ENCODE results near the gene OGA.

Gene OGA

DNA sequence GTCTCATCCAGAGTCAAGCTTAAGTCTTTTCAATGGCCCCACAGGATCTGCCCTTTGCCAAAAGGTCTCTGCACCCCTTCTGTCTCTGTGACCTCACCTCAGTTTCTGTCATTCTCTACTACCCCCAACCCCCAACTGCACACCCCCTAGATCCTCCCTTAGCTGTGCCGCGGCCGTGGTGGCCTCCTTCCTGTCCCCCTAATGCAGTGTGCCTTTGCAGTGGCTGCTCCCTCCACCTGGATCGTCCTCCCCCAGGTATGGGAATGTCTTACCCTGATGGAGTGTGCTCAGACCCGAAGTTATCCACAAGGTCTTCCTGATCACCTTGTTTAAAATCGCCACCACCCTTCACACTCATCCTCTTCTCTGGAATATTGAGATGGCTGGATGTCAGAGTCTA lies 51.9 kb downstream of the OGA start:
- no peak overlapping the region for H3K27ac ChIP-seq (ENCODE audit: low read depth, low read length)
- no peaks in the 10 kb centered on the region for H3K36me3 ChIP-seq (ENCODE audit: insufficient read depth, low read length)
- no peaks in the 10 kb centered on the region for H3K79me2 ChIP-seq (ENCODE audit: control insufficient read depth, insufficient read depth, low read length, unreplicated experiment)
- H3K4me1 ChIP-seq (ENCODE audit: control insufficient read depth, insufficient read depth, low read length, unreplicated experiment): no peaks in the 10 kb centered on the region
- H3K27me3 ChIP-seq (ENCODE audit: insufficient read depth, low read length): peaks cover 39% of the 10 kb centered on the region
- no peak overlapping the region for H2AFZ ChIP-seq (ENCODE audit: low read length, unreplicated experiment)
- no peak overlapping the region for H3K4me3 ChIP-seq (ENCODE audit: low read depth, low read length)

DNA sequence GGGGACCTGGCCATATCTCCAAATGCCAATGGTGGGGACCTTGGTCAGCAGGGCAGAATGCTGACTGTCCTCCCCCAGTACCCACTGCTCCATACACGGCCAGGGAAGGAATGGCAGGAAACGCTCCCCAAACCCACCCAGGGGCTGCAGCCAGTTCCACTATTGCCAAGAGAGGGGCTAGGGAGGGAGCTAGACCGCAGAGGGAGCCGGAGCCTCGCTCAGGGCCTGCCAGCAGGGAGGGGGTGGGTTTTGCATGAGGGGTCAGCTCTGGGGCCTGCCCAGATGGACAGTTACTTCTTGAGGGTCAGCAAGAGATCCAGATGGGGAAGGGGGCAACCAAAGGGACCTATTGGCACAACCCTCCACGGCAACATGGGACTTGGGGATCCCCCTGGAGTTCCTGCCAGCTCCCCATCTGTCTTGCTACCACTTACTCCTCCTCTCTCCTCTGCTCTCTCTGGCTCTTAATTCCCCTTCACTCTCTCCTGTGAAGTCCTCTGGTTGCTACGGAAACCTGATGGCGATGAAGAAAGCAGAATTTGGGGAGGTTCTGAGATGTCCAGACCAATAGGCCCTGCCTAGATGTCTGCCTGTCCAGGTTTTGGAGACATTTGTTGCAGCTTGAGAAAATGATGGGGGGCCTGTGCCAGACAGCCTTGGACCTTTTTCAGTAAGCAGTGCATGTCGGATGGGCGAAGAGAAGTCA lies 55.0 kb downstream of the OGA start:
- no peaks in the 10 kb centered on the region for H3K4me1 ChIP-seq (ENCODE audit: control insufficient read depth, insufficient read depth, low read length, unreplicated experiment)
- H3K27me3 ChIP-seq (ENCODE audit: insufficient read depth, low read length): peaks cover 48% of the 10 kb centered on the region
- H3K27ac ChIP-seq (ENCODE audit: low read depth, low read length): no peak overlapping the region
- H3K36me3 ChIP-seq (ENCODE audit: insufficient read depth, low read length): no peaks in the 10 kb centered on the region
- H2AFZ ChIP-seq (ENCODE audit: low read length, unreplicated experiment): no peak overlapping the region
- H3K79me2 ChIP-seq (ENCODE audit: control insufficient read depth, insufficient read depth, low read length, unreplicated experiment): no peaks in the 10 kb centered on the region
- no peak overlapping the region for H3K4me3 ChIP-seq (ENCODE audit: low read depth, low read length)

DNA sequence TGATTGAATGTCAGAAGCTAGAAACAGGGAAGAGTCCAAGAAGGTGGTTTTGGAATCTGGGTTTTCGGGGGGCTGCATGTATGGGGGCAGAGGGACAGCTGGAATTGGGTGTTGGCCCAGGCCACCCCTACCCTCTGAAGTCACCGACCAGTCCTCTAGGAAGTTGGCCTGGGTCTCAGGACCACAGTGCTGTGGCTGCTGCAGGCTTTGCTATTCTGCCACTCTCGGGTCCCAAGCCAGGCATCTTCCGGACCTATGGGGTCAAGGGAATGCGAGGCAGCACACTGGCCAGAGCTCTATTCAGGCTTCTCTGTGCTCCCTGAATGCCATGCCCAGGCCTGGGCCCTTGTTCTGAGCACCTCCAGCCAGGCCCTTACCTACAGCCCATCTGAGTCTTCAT lies 55.5 kb downstream of the OGA start:
- H3K79me2 ChIP-seq (ENCODE audit: control insufficient read depth, insufficient read depth, low read length, unreplicated experiment): no peaks in the 10 kb centered on the region

GRCh38 chr10:101761226-101761625 lies 57.0 kb downstream of the OGA start:
- Histone ChIP-seq H3K27me3 (ENCODE audit: insufficient read depth, low read length) (peaks cover 32% of the 10 kb centered on the region), H3K4me1 (ENCODE audit: control insufficient read depth, insufficient read depth, low read length, unreplicated experiment) (no peaks in the 10 kb centered on the region), H3K36me3 (ENCODE audit: insufficient read depth, low read length) (no peaks in the 10 kb centered on the region), H2AFZ (ENCODE audit: low read length, unreplicated experiment) (no peak overlapping the region), H3K4me3 (ENCODE audit: low read depth, low read length) (no peak overlapping the region), H3K27ac (ENCODE audit: low read depth, low read length) (no peak overlapping the region), H3K79me2 (ENCODE audit: control insufficient read depth, insufficient read depth, low read length, unreplicated experiment) (no peaks in the 10 kb centered on the region)

More for the DNA sequence above, 55.5 kb downstream of the OGA start:
- H3K27ac ChIP-seq (ENCODE audit: low read depth, low read length): no peak overlapping the region
- H2AFZ ChIP-seq (ENCODE audit: low read length, unreplicated experiment): no peak overlapping the region
- H3K27me3 ChIP-seq (ENCODE audit: insufficient read depth, low read length): peaks cover 44% of the 10 kb centered on the region
- H3K4me1 ChIP-seq (ENCODE audit: control insufficient read depth, insufficient read depth, low read length, unreplicated experiment): no peaks in the 10 kb centered on the region
- no peaks in the 10 kb centered on the region for H3K36me3 ChIP-seq (ENCODE audit: insufficient read depth, low read length)
- no peak overlapping the region for H3K4me3 ChIP-seq (ENCODE audit: low read depth, low read length)

GRCh38 chr10:101760510-101760909 lies 57.7 kb downstream of the OGA start:
- Histone ChIP-seq H3K4me1 (ENCODE audit: control insufficient read depth, insufficient read depth, low read length, unreplicated experiment) (no peaks in the 10 kb centered on the region), H3K79me2 (ENCODE audit: control insufficient read depth, insufficient read depth, low read length, unreplicated experiment) (no peaks in the 10 kb centered on the region), H2AFZ (ENCODE audit: low read length, unreplicated experiment) (no peak overlapping the region), H3K27ac (ENCODE audit: low read depth, low read length) (no peak overlapping the region), H3K36me3 (ENCODE audit: insufficient read depth, low read length) (no peaks in the 10 kb centered on the region), H3K27me3 (ENCODE audit: insufficient read depth, low read length) (peaks cover 25% of the 10 kb centered on the region), H3K4me3 (ENCODE audit: low read depth, low read length) (no peak overlapping the region)

DNA sequence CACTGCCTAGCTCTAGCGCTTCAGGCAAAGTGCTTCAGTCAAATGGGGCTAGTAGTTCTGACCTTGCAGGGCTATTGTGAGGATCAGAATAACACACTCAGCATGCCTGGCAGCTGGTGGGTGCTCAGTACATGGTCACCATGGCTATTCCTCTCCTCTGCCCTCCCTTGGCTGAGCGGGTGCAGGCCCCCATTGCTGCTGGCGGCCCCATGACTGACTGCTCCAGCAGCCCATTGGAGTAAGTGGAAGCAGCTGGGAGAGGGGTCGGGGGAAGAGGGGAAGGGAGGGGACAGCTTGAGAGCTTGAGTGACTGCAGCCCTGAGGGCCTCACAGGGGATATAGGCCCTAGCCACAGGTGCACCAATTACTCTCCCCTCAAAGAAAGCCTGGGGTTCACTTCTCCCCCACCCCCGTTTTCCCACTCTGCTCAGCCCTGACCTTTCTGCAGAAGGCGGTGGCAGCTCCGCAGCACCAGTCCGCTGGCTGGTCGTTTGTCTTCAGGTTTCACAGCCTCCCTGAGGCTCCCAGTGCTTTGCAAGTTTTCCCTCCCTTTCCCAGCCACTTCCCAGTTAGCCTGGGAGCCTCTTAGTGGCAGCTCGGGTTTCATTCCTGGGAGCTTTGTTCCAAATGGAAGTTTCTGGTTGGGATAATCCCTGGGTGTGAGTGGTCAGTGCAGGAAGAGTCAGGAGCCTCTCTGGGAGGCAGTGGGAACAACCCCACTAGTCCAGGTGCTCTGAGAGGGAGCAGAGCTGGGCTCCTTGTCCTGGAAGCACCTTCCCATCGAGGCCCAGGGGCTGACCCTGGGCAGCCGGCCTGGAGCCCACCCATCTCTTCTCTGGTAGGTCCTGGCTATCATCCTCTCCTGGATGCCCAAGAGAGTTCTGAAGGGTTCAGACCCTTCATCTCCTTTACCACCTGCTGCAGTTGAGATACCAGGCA lies 58.7 kb downstream of the OGA start:
- H2AFZ ChIP-seq (ENCODE audit: low read length, unreplicated experiment): no peak overlapping the region
- H3K79me2 ChIP-seq (ENCODE audit: control insufficient read depth, insufficient read depth, low read length, unreplicated experiment): no peaks in the 10 kb centered on the region
- H3K27ac ChIP-seq (ENCODE audit: low read depth, low read length): no peak overlapping the region
- H3K4me1 ChIP-seq (ENCODE audit: control insufficient read depth, insufficient read depth, low read length, unreplicated experiment): no peaks in the 10 kb centered on the region
- no peak overlapping the region for H3K4me3 ChIP-seq (ENCODE audit: low read depth, low read length)
- H3K36me3 ChIP-seq (ENCODE audit: insufficient read depth, low read length): no peaks in the 10 kb centered on the region
- peaks cover 20% of the 10 kb centered on the region; the same call in 1 of the 2 replicates for H3K27me3 ChIP-seq (ENCODE audit: insufficient read depth, low read length)

DNA sequence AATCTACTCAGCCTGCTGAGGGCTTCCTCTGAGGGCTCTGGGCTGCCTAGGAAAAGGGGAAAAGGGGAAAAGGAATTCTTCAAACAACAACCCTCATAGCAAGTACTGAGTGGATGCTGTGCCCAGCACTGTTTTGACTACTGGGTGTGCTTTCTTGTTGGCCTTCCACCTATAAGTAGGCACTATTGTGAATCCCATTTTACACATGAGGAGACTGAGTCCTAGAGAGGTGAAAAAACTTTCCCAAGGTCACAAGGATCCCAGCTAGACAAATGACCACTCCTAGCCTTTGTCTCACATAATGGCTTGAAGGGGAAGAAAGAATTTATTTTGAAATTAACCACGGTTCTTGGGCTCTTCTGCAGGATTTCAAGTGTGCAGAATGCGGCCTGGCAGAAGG lies 59.4 kb downstream of the OGA start:
- no peaks in the 10 kb centered on the region for H3K4me1 ChIP-seq (ENCODE audit: control insufficient read depth, insufficient read depth, low read length, unreplicated experiment)
- H2AFZ ChIP-seq (ENCODE audit: low read length, unreplicated experiment): no peak overlapping the region
- H3K36me3 ChIP-seq (ENCODE audit: insufficient read depth, low read length): no peaks in the 10 kb centered on the region

GRCh38 chr10:101752241-101752640 lies 66.0 kb downstream of the OGA start:
- Histone ChIP-seq H3K79me2 (ENCODE audit: control insufficient read depth, insufficient read depth, low read length, unreplicated experiment) (no peaks in the 10 kb centered on the region), H3K4me3 (ENCODE audit: low read depth, low read length) (no peak overlapping the region), H3K27me3 (ENCODE audit: insufficient read depth, low read length) (peaks cover 29% of the 10 kb centered on the region), H2AFZ (ENCODE audit: low read length, unreplicated experiment) (no peak overlapping the region), H3K27ac (ENCODE audit: low read depth, low read length) (no peak overlapping the region), H3K4me1 (ENCODE audit: control insufficient read depth, insufficient read depth, low read length, unreplicated experiment) (no peaks in the 10 kb centered on the region), H3K36me3 (ENCODE audit: insufficient read depth, low read length) (no peaks in the 10 kb centered on the region)

More for the DNA sequence above, 59.4 kb downstream of the OGA start:
- Histone ChIP-seq H3K27me3 (ENCODE audit: insufficient read depth, low read length) (peaks cover 24% of the 10 kb centered on the region), H3K4me3 (ENCODE audit: low read depth, low read length) (no peak overlapping the region), H3K79me2 (ENCODE audit: control insufficient read depth, insufficient read depth, low read length, unreplicated experiment) (no peaks in the 10 kb centered on the region), H3K27ac (ENCODE audit: low read depth, low read length) (no peak overlapping the region)

- no peaks in the 10 kb centered on the region for H3K4me1 ChIP-seq (ENCODE audit: control insufficient read depth, insufficient read depth, low read length, unreplicated experiment)
- H3K36me3 ChIP-seq (ENCODE audit: insufficient read depth, low read length): no peaks in the 10 kb centered on the region
- no peaks in the 10 kb centered on the region for H3K79me2 ChIP-seq (ENCODE audit: control insufficient read depth, insufficient read depth, low read length, unreplicated experiment)
- H3K4me3 ChIP-seq (ENCODE audit: low read depth, low read length): no peak overlapping the region
- H3K27me3 ChIP-seq (ENCODE audit: insufficient read depth, low read length): peaks cover 21% of the 10 kb centered on the region
- no peak overlapping the region for H2AFZ ChIP-seq (ENCODE audit: low read length, unreplicated experiment)
- H3K27ac ChIP-seq (ENCODE audit: low read depth, low read length): no peak overlapping the region
These were observed 68.9 kb downstream of the OGA start for GRCh38 chr10:101749047-101750016.

- H3K27ac ChIP-seq (ENCODE audit: low read depth, low read length): no peak overlapping the region
- H3K4me3 ChIP-seq (ENCODE audit: low read depth, low read length): no peak overlapping the region
- H3K4me1 ChIP-seq (ENCODE audit: control insufficient read depth, insufficient read depth, low read length, unreplicated experiment): no peaks in the 10 kb centered on the region
- no peaks in the 10 kb centered on the region for H3K79me2 ChIP-seq (ENCODE audit: control insufficient read depth, insufficient read depth, low read length, unreplicated experiment)
- H3K27me3 ChIP-seq (ENCODE audit: insufficient read depth, low read length): peaks cover 12% of the 10 kb centered on the region; the same call in 1 of the 2 replicates
- H2AFZ ChIP-seq (ENCODE audit: low read length, unreplicated experiment): no peak overlapping the region
- no peaks in the 10 kb centered on the region for H3K36me3 ChIP-seq (ENCODE audit: insufficient read depth, low read length)
These were observed 69.7 kb downstream of the OGA start for GRCh38 chr10:101748496-101748895.
